SW 1271 (cell line): ENCODE results near the gene HOXB4.

ENCODE experiments used
- DNase-seq, 2 experiments: peaks; one replicate each; lab custom pipeline; 2025; lab: John Stamatoyannopoulos, UW

HOXB4 gene

GRCh38 chr17:48528936-48529682, 49.0 kb downstream of the HOXB4 start:
- no peak for DNase-seq

GRCh38 chr17:48528153-48528935, 49.8 kb downstream of the HOXB4 start:
- no peak for DNase-seq

GRCh38 chr17:48527547-48527932, 50.6 kb downstream of the HOXB4 start:
- no peak for DNase-seq

- no peak for DNase-seq
These were observed 51.3 kb downstream of the HOXB4 start for GRCh38 chr17:48526608-48527546.
